ENCODE results near the gene PNRC2. TPM values are rescaled to one million over a fixed set of nuclear protein-coding genes. Genes with fewer than 3 reads are reported as not detected.
A peak's percentile ranks its signal among the peaks of the same experiment; 100 is the strongest.

Gene PNRC2
- total and polyA plus RNA-seq, 2 of the 13 experiments (the other 11 are each of a cell fraction or from before 2014, with no cell fraction given), result 74.9 to 97.5 TPM

- TF ChIP-seq MNT (IDR thresholded peaks at IDR 0.05) (peak; percentile 24; the same call in 1 of the 2 replicates), ZNF749 (CRISPR knock-in tag; IDR thresholded peaks at IDR 0.05; ENCODE audit: borderline replicate concordance) (peak; percentile 94), ZNF468 (CRISPR knock-in tag; IDR thresholded peaks at IDR 0.05) (peak; percentile 93; the same call in 1 of the 2 replicates), ZNF232 (CRISPR knock-in tag; IDR thresholded peaks at IDR 0.05; ENCODE audit: borderline replicate concordance) (peak; percentile 79; the same call in 1 of the 2 replicates), DBP (CRISPR knock-in tag; IDR thresholded peaks at IDR 0.05; ENCODE audit: not compliant biosample characterization) (no peak), JUND (CRISPR knock-in tag; IDR thresholded peaks at IDR 0.05) (0 out of 2 replicates have a peak, but pooled peaks have one; percentile 9), IKZF1 (IDR thresholded peaks at IDR 0.05) (no peak), PRPF4 (IDR thresholded peaks at IDR 0.05; ENCODE audit: low read depth, low read length, poor library complexity, severe bottlenecking) (no peak), ZNF235 (CRISPR knock-in tag; IDR thresholded peaks at IDR 0.05; ENCODE audit: borderline replicate concordance) (peak; percentile 92; the same call in 1 of the 2 replicates), ZBTB1 (CRISPR knock-in tag; IDR thresholded peaks at IDR 0.05; ENCODE audit: borderline replicate concordance) (no peak), ZSCAN29 (CRISPR knock-in tag; conservative IDR thresholded peaks at IDR 0.05) (no peak; the same call in 1 of the 2 replicates), AHDC1 (CRISPR knock-in tag; IDR thresholded peaks at IDR 0.05; ENCODE audit: borderline replicate concordance) (no peak), SMAD9 (CRISPR knock-in tag; IDR thresholded peaks at IDR 0.05) (peak; percentile 39; the same call in 1 of the 2 replicates), ATF2 (CRISPR knock-in tag; IDR thresholded peaks at IDR 0.05) (peak; percentile 49; the same call in 1 of the 2 replicates), XRCC5 (optimal IDR thresholded peaks at IDR 0.05; ENCODE audit: low read length) (no peak), ZNF674 (CRISPR knock-in tag; IDR thresholded peaks at IDR 0.05; ENCODE audit: low read depth) (no peak), CHD2 (IDR thresholded peaks at IDR 0.05; ENCODE audit: low read depth, low read length) (peak; percentile 98), SMC3 (IDR thresholded peaks at IDR 0.05; ENCODE audit: low read length) (no peak), GABPB1 (CRISPR knock-in tag; IDR thresholded peaks at IDR 0.05) (peak; percentile 84)
Measured at GRCh38 chr1:23979881-23980727, 20.5 kb downstream of the PNRC2 start, which contains the start of gene SRSF10 (continued).
